GM08714 (cell line): ENCODE data around the gene ZBTB7C.

Source experiments
- H3K4me3 ChIP-seq: fragments of 200-500 bp; sonication (Bioruptor generic); 2 replicates; pipeline ENCODE4 v1.5.1; 2014; ENCODE audit warnings: mild to moderate bottlenecking, low read length, inconsistent platforms
- ZNF274 ChIP-seq: IDR thresholded peaks from 2 replicates; pipeline ENCODE4 v1.6.1; 2012; ENCODE audit warnings: mild to moderate bottlenecking, low read depth, low read length

The ZBTB7C gene

DNA sequence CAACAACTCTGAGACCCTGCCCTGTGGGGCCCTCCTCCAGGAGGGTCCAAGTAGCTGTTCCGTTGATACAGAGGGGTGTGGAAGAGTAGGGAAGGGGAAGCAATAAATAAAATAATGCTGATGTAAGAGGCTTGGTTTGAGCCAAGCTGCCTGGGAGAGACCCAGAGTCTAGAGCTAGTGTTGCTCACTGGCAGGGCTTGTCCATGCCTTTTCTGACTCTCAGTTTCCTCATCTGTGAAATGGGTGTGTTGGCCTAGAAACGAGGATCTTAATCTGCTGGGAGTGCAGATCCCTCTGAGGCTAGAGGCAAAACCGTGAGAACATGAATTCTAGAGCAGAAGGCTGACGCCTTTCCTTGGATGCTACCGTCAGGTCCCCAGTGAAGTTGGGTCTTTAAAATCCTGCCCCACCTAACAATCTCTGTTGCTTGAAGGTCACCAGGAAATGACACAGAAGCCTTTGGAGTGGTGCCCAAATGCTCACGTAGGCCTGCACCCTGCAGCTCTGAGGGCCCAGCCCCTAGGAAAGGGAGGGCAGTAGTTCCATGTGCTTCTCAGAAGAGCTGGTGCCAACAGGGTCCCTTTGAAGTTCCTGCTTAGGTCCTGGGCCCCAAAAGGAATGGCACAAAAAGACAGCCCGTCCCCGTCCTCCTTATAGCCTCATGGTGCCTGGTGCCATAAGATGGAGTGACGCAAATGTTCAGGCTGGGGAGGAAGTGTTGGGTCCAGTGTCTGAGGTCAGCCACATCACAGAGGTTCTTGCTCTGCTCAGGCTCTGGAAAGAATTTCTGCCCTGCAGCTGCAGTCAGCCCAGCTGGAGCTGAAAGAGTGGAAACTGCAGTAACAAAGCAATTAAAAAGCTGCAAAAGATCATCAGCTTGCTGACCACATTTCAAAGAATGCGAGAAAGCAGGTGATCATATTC lies 405.5 kb downstream of the ZBTB7C start:
- no peak for TF ChIP-seq ZNF274
- H3K4me3 ChIP-seq: no peak overlapping the region

DNA sequence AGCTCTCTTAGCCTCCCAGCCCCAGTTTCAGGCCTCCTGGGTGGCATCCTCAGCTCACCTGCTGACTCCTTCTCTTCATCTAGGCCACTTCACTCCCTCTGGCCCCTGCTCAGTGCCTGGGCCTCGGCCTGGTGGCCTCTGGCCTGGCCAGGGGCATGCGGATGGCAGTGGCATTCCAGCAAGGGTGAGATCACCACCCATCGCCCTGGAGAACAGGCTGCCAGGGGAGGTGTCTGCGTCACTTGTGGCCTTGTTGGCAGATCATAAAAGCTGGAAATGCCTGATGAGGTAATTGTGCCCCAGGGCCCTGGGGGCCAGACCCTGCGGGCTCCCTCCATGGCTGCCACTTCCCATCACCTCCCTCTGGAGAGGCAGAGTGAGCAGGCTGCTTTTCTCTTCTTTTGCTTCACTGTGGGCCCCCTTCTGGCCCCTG lies 406.2 kb downstream of the ZBTB7C start:
- no peak overlapping the region for H3K4me3 ChIP-seq
- TF ChIP-seq ZNF274: no peak

DNA sequence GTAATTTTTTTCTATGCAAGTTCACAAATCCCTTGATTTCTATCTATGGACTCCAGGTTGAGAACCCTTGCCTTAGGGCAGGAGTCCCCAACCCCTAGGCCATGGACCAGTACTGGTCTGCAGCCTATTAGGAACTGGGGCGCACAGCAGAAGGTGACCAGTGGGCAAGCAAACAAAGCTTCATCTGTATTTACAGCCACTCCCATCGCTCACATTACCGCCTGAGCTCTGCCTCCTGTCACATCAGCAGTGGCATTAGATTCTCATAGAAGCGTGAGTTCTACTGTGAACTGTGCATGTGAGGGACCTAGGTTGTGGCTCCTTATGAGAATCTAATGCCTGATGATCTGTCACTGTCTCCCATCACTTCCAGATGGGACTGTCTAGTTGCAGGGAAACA lies 408.5 kb downstream of the ZBTB7C start:
- no peak overlapping the region for H3K4me3 ChIP-seq
- no peak for TF ChIP-seq ZNF274

DNA sequence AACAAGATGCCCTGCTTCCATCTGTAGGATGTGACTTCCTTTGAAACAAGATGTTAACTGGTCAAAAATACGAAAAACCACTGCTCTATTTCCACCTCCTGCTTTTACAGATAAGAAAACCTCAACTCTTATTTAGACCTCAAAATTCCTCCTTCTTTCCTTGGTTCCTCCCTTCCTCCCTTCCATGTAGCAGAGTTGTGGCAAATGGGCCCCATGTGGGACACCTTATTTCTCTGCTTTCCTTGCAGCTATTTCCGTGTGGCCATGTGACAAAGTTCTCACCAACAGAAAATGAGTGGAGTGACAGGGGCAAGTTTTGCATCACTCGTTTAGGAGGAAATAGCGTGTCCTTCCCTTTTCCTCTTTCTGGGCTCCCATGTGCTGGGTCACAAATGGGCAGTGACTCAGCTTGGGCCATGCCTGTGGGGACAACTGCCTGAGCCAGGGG lies 409.4 kb downstream of the ZBTB7C start:
- TF ChIP-seq ZNF274: no peak
- no peak overlapping the region for H3K4me3 ChIP-seq

GRCh38 chr18:47997338-47997780 lies 411.8 kb downstream of the ZBTB7C start:
- TF ChIP-seq ZNF274: no peak
- H3K4me3 ChIP-seq: no peak overlapping the region

DNA sequence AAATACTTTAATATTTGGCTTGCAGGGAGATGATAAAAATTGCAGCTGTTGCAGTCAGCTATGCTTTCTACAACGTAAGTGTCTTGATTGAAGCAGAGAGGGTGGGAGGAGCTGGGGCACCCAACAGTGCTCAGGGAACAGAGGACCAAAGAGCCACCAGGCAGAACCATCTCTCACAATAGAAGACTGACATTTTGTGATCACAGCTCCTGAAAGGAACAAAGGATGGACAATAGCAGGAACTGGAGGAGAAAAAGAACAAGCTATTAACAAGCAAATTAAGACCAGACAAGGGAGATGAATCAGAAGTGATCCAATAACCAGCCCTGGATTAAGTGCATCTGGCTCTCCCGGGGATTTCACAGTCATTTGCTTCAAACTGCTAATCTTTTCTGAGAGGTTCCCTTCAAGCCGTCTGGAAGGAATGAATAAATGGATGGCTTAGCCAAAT lies 413.1 kb downstream of the ZBTB7C start:
- TF ChIP-seq ZNF274: no peak
- no peak overlapping the region for H3K4me3 ChIP-seq

GRCh38 chr18:47995654-47996053 lies 413.5 kb downstream of the ZBTB7C start:
- TF ChIP-seq ZNF274: no peak
- no peak overlapping the region for H3K4me3 ChIP-seq

- TF ChIP-seq ZNF274: no peak
- H3K4me3 ChIP-seq: no peak overlapping the region
Measured at GRCh38 chr18:47993409-47993808, 415.8 kb downstream of the ZBTB7C start.

- H3K4me3 ChIP-seq: no peak overlapping the region
- no peak for TF ChIP-seq ZNF274
Measured at GRCh38 chr18:47992976-47993375, 416.2 kb downstream of the ZBTB7C start.

DNA sequence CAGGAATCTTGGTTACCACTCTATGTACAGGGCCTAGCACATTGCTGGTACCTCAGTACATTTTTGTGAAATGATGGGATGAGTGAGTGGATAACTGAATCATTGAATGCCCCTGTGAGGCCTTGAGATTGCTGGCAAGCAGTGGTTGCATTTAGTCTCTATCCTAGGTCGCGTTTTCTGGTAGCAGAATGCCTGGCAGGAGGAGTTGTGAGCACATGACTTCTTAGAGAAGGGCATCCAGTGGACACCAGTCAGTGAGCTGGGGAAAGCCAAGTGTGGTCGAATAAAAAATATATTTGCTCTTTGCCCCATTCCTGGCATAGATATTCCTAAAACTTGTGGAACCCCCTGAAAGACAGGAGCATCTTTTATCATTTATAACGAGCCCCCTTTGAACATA lies 416.9 kb downstream of the ZBTB7C start:
- no peak for TF ChIP-seq ZNF274
- no peak overlapping the region for H3K4me3 ChIP-seq

DNA sequence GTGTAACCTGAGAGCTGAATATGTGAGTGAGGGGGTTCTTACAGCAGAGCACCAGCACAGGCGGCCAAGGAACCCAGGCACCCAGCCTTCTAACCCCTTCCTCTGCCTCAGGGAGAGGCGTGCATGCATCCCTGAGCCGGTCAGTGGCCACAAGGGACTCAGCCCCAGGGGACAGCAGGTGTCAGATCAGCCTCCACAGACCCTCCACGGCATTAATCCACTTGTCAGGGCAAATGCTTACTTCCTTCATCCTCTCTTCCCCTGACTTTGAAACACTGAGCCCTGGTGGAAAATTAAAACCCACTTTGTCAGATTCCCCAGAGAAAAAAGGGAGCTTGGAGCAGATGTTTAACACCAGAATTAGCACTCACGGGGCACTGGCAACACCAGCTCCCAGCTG lies 418.2 kb downstream of the ZBTB7C start:
- no peak overlapping the region for H3K4me3 ChIP-seq
- no peak for TF ChIP-seq ZNF274

DNA sequence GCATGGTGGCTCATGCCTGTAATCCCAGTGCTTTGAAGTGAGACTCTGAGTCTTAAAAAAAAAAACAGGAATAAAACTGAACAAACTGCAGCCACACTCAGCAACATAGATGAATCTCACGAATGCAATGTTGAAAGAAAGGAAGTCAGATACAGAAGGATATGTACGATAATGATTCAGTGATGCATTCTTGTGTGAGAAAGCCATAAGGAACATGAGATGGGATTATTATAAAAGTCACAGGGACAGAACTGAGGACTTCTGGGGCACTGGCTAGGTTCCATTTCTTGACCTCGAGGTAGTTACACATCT lies 421.8 kb downstream of the ZBTB7C start:
- no peak overlapping the region for H3K4me3 ChIP-seq
- no peak for TF ChIP-seq ZNF274

DNA sequence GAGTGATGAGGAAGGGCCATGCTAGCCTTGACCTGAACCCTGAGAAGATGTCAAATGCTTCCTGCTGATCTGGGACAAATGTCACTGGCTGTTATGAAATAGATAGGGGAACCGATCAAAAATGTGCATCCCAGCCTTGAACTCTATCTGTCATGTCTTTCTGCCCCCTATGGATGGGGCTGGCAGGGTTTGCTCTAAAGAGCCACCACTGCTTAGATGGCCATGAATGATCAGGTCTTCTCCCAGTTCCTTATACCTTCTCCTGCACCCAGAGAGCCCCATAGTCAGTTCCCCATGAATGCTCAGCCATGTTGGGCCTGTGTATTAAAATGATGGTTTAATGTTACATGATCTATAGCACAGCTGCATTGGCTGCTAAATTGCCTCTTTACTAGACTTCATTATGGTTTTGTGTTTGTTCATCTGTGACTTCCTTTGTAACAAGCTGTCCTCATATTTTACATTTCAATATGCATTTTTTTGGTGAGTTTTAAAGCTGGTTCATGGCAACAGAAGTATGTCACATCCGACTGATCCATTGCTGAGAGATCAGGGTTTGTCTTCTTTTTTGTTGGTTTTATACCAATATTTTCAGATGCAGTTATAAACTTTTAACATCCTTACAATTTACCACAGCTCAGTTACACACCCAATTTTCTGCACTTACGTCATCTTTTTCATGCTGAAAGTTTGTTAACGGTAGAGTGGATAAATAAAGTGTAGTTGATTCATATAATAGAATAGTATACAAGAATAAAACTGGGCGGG lies 422.4 kb downstream of the ZBTB7C start:
- TF ChIP-seq ZNF274: no peak
- H3K4me3 ChIP-seq: no peak overlapping the region

GRCh38 chr18:47985866-47986265 lies 423.3 kb downstream of the ZBTB7C start:
- no peak overlapping the region for H3K4me3 ChIP-seq
- no peak for TF ChIP-seq ZNF274

GRCh38 chr18:47984991-47985390 lies 424.2 kb downstream of the ZBTB7C start:
- H3K4me3 ChIP-seq: no peak overlapping the region
- no peak for TF ChIP-seq ZNF274
